ENCODE measurements around the gene PDE8A.
"Not testable (repeated sequence)": the region's sequence is repeated elsewhere in the genome, so short reads cannot be mapped to it uniquely, and the experiment has no call there.

The PDE8A gene

DNA sequence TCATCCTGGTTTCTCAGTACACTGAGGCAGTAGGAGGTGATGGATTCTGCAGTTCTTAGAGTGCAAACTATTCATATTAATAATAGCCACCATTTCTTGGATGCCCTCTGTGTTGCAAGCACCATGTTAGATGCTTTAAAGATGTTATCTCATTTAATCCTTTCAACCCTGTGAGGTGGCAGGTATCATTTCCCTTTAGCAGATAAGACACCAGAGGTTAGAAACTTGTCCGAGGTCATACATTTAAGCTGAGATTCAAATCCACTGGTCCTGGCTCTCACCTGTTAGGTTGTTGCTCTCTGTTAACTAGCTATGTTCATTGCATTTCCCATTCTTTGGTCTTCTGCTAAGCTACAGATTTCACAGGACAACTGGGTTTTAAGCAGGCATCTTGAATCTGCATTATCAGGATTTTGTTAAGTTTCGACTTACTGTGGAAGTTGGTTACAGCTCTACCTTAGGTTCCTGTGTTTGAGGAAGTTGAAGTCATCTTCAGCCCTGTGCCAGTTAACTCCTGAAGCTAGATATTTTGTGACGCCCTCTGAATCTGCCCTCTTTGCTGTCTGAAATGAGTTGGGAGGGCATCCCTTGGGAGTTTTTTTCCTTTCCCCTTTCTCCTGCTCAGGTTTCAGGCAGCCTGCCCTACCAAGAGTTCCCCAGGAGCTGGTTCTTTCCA, 6.4 kb downstream of the PDE8A start:
- H3K27ac ChIP-seq, result no peak overlapping the region
- DNase-seq (ENCODE audit: low read depth, low spot score), result no peak

- no peak for DNase-seq (ENCODE audit: low read depth, low spot score)
- no peak overlapping the region for H3K27ac ChIP-seq
Measured at GRCh38 chr15:84988909-84989644, 7.4 kb downstream of the PDE8A start.

DNA sequence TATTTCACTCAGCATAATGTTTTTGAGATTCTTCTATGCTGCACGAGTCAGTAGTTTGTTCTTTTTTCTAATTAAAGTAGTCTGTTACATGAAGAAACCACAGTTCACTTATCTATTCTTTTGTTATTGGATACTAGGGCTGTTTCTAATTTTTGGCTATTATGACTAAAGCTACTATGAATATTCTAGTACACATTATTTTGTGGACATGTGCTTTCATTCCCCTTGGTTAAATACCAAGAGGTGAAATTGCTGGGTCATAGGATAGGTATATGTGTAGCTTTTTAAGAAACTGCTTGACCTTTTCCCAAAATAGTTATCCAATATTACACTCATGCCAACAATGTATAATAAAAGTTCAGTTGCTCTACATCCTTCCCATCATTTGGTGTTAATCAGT, 8.9 kb downstream of the PDE8A start:
- H3K27ac ChIP-seq, result no peak overlapping the region
- no peak for DNase-seq (ENCODE audit: low read depth, low spot score)

- no peak for DNase-seq (ENCODE audit: low read depth, low spot score)
- H3K27ac ChIP-seq, result no peak overlapping the region
Measured at GRCh38 chr15:84991014-84991712, 9.5 kb downstream of the PDE8A start.

- peak; percentile 78 for DNase-seq (ENCODE audit: low read depth, low spot score)
- H3K27ac ChIP-seq, result peak overlapping the region; percentile 14
Measured at GRCh38 chr15:84992157-84992944, 10.7 kb downstream of the PDE8A start.

DNA sequence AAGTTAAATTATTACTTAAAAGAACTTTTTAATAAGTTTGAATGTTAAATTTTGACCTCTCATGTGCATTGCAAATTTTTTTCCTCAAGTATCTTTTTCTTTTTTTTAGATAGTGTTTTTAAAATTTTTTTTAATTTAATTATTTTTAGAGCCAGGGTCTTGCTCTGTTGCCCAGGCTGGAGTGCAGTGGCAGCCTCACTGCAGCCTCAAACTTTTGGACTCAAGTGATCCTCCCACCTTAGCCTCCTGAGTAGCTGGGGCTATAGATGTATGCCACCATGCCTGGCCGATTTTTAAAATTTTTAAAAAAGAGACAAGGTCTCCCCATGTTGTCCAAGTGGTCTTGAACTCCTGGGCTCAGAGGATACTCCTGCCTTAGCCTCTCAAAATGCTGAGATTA, 14.4 kb downstream of the PDE8A start:
- no peak for DNase-seq (ENCODE audit: low read depth, low spot score)
- H3K27ac ChIP-seq, result no peak overlapping the region

- DNase-seq (ENCODE audit: low read depth, low spot score), result not testable (repeated sequence)
Measured at GRCh38 chr15:84996714-84997113, 15.1 kb downstream of the PDE8A start.

DNA sequence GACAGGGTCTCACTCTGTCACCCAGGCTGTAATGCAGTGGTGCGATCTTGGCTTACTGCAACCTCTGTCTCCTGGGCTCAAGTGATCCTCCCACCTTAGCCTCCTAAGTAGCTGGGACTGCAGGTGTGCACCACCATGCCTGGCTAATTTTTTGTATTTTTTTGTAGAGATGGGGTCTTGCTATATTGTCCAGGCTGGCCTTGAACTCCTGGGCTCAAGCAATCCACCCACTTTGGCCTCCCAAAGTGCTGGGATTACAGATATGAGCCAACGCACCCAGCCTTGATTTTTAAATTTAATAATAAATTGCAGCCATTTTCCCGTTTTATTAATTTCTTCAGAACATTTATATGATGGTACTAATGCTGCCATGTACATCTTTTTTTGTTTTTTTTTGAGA, 15.6 kb downstream of the PDE8A start:
- DNase-seq (ENCODE audit: low read depth, low spot score), result not testable (repeated sequence)

More at GRCh38 chr15:84996714-84997113, 15.1 kb downstream of the PDE8A start:
- H3K27ac ChIP-seq, result not testable (repeated sequence)

GRCh38 chr15:85000189-85000864, 18.7 kb downstream of the PDE8A start:
- DNase-seq (ENCODE audit: low read depth, low spot score), result no peak

More for the DNA sequence above, 15.6 kb downstream of the PDE8A start:
- H3K27ac ChIP-seq, result not testable (repeated sequence)

GRCh38 chr15:85000937-85001336, 19.3 kb downstream of the PDE8A start:
- H3K27ac ChIP-seq, result no peak overlapping the region
- DNase-seq (ENCODE audit: low read depth, low spot score), result no peak

More at GRCh38 chr15:85000189-85000864, 18.7 kb downstream of the PDE8A start:
- H3K27ac ChIP-seq, result no peak overlapping the region

DNA sequence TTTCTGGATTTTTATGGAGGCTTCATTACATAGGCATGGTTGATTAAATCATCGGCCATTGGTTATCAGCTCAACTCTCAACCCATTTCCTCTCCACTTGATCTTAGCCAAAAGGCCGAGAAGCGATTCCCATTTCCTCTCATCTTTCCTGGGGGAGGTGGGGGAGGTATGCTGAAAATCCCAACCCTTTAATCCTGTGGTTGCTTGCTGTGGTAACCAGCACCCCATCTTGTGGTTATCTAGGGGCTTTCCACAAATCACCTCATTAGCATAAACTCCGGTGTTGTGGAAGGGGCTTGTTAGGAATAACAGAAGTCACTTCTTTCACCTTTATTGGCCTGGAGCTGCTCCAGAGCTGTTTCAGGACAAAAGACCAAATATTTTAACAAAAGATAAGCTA, 20.9 kb downstream of the PDE8A start:
- no peak overlapping the region for H3K27ac ChIP-seq

DNA sequence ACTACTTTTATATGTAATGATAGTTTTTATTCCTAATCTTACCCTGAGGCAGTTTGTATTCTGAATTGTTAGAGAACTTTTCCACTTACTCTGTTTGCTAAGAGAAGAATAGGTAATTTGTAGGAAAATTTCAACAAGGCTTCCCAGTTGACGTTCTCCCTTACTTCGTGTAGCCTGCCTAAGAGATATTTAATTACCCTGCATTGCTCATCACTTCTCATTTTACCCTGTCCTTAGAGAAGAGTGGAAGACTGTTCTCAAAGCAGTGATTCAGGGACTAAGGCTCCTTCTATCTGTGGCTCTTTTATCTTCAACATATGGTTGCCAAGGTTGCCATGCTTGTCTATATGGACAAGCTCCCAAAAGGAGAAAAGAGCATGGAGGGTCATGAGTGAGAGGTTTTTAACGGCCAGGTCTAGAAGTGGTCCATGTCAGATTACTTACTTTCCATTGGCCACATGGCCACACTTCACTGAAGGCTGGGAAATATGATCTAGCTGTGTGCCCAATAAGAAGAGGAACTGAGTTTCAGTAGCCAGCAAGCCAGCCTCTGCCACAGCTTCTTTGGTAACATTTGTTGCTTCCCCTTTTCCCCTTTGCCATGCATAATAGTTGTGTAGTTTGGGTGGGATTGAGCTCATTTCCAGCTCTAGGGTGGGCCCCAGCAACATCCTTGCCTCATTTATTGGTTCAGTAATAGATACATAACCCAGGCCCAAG, 22.1 kb downstream of the PDE8A start:
- no peak overlapping the region for H3K27ac ChIP-seq
- DNase-seq (ENCODE audit: low read depth, low spot score), result no peak

More for the DNA sequence above, 20.9 kb downstream of the PDE8A start:
- no peak for DNase-seq (ENCODE audit: low read depth, low spot score)

DNA sequence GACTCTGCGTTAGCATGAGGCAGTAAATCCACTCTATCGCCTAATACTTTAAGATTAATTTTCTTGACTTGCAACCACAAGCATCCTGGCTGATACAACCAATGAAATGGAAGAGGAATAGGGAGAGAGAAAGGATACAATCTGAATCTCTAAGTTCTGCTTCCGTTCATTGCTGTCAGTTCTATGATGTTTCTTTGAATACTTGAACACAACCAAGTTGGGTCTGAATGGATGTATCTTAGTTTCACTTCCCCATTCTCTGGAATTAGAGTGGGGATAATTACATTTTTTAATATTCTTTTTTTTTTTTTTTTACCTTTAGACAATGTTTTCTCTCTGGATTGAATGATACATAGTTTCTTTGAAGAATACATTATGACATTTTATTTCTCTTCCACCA, 22.9 kb downstream of the PDE8A start:
- no peak overlapping the region for H3K27ac ChIP-seq
- DNase-seq (ENCODE audit: low read depth, low spot score), result no peak

- no peak overlapping the region for H3K27ac ChIP-seq
- no peak for DNase-seq (ENCODE audit: low read depth, low spot score)
Measured at GRCh38 chr15:85005319-85005718, 23.7 kb downstream of the PDE8A start.

DNA sequence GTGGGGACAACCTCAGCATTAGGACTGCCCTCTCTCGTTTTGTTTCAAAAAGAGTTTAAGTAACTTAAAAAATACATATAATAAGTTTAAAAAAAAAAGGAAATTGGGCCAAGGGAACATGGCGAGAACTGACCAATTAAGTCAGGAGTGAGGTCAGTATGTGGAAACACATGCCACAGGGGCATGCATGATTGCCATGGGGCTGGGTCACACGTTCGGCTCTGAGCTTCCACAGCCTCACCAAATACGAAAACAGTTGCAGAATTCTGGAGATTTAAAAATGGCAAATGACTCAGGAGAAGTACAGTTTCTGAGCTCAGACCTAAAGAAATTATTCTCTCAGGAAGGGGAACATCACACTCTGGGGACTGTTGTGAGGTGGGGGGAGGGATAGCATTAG, 24.1 kb downstream of the PDE8A start:
- no peak for DNase-seq (ENCODE audit: low read depth, low spot score)
- no peak overlapping the region for H3K27ac ChIP-seq

GRCh38 chr15:85006201-85006600, 24.5 kb downstream of the PDE8A start:
- DNase-seq (ENCODE audit: low read depth, low spot score), result no peak
- H3K27ac ChIP-seq, result no peak overlapping the region

DNA sequence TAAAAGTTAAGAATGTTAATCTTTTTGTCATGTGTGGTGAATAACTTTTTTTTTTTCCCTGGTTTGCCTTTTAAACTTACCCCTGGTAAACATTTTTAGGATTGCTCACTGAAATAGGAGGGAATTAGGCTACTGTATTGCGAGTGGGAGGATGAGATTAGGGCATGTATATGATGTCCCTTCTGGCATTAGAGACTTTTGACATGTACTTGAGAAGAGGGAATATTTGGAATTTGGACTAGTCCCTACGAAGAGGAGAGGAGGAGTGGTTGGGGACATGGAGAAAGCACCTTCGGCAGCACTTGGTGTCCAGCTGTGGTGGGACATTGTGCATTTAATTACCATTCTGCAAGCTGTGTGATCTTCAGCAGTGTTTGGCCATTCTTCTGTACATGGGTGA, 25.0 kb downstream of the PDE8A start:
- no peak for DNase-seq (ENCODE audit: low read depth, low spot score)

DNA sequence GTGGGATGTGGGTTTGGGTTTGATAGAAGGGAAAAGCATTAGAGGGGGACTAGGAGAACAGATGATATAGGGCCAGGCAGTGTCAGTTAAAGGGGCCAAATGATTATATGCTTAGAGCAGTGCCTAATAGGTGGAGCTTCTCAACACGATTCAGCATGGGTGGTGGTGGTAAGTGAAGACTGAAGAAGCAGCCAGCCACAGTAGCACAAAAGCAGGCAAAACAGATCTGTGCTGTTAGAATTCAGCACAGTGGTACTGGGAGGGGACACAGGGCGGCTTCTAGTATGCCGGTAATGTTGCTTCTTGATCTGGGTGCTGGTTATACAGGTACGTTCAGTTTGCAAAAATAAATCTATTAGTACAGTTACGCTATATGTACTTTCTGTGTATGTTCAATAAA, 25.5 kb downstream of the PDE8A start:
- no peak for DNase-seq (ENCODE audit: low read depth, low spot score)
- no peak overlapping the region for H3K27ac ChIP-seq

More for the DNA sequence above, 25.0 kb downstream of the PDE8A start:
- no peak overlapping the region for H3K27ac ChIP-seq

DNA sequence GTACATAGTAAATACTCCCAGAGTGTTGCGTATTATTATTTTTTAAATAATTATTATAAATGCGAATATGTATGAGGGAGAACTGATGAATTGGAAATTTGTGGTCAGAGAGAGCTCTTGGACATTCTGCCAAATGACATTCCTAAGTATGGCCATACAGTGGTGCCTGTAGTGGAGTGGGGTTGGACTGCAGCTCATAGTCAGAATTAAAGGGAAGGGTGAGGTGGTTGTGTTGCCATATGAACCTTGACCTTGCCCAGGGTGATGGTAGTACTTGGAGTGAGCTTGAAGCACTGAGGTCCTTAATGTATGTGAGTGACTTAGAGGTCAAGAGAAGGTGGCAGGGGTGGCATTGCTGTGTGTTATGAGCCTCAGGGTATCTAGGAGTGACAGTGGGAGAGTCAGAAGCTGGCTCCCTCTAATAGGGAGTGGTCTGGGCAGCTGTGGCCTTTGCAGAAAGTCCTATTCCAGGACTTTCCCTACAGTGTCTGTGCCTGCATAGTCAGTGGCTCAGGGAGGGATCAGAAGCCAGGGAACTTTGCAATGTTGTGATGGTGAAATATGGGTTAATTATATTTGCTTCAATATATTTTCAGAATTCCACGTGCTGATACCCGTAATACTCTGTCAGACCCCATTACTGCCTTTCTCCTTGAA, 26.2 kb downstream of the PDE8A start:
- no peak overlapping the region for H3K27ac ChIP-seq
- no peak for DNase-seq (ENCODE audit: low read depth, low spot score)

Measured in epithelial cell of prostate (primary cell).